Effector CD8-positive, alpha-beta T cell (primary cell): ENCODE results near the gene CCDC38.

Source experiments
- DNase-seq: peaks from one replicate; lab custom pipeline; 2025; lab: John Stamatoyannopoulos, UW

The CCDC38 gene

DNA sequence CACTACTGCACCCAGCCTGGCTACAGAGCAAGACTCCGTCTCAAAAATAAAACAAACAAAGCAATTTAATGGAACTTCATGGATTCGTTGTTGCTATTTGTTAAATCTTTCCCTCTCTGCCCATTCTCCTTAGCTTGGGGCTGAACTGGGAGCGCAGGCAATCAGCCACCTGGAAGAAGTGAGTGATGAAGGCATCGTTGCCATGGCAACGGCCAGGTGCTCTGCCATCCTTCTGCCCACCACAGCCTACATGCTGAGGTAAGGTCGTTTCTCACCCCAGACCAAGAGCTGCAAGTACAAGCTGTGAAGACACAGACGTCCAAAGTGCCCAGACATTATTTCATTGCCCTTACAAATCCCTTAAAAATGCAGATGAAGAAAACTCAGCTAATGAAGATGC, 19.8 kb upstream of the CCDC38 start:
- no peak for DNase-seq

DNA sequence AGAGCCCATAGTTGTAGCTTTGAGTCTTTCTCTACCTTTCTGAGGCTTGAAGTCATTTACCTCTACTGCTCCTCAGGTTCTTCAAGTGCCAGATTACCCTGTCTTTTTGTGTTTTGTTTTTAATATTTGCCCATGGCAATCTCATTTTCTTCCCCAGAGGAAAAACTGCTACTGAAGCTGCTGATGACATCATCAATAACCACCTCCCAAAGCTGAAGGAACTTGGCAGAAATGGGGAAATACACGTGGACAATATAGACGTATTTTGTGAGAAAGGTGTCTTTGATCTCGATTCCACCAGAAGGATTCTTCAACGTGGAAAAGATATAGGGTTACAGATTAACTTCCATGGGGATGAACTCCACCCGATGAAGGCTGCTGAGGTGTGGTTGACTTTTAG, 17.8 kb upstream of the CCDC38 start:
- DNase-seq, result no peak

DNA sequence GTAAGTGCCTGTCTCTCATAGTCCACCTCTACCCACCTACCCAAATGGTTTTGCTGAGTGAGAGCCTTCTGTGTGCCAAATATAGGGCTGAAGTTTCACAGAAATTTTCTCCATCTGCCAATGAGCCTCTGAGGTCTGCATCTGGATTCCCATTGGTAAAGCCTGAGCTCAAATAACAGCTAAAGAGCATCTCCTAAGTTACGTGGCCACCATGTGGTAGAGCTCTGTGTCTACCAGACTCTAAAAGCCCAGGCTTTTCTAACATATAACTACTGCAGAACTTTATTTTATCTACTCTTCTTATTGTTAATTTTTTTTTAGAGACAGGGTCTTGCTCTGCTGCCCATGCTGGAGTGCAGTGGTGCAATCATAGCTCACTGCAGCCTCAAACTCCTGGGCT, 16.7 kb upstream of the CCDC38 start:
- no peak for DNase-seq

DNA sequence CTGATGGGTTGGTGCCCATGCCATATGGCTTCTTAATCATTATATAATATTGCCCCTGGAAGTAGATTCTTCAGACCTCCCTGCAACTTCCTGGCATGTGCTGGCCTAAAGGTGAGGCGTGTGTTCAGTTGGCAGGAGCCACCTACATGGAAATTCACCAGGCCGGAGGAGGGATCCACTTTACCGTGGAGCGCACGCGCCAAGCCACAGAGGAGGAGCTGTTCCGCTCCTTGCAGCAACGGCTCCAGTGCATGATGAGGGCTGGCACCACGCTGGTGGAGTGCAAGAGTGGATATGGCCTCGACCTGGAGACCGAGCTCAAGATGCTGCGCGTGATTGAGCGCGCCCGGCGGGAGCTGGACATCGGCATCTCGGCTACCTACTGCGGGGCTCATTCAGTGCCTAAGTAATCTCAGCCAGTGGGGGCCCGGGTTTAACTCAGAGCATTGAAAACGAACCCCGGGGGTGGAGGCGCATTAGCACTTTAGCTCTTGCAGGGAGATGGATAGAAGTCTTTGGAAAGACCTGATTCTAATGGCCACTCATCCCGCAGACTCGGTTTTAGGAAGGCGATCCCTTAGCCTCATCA, 14.2 kb upstream of the CCDC38 start:
- no peak for DNase-seq

DNA sequence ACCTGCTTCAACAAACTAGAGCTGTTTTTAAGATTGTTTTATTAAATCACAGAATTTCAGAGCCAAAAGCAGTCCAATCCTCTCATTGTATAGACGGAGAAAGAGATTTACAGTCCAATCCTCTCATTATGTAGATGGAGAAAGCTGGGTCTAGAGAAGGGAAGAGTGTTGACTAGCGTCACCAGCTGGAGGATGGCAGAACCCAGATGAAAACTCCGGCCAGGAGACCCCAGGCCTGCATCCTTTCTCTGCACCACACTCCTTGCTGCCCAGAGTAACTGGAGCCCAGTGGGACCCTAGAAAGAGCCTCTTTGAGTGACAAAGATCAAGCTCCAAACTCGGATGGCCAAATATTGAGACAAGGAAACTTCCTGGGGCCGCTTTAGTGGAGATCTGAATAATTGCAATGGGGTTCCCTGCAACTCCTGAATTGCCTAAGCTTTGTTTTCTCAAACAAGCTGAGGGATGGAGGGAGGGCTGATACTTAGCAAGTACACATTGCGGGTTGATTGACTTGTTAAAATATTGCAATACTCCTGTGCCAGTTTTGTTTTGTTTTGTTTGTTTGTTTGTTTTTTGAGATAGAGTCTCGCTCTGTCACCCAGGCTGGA, 13.2 kb upstream of the CCDC38 start:
- no peak for DNase-seq

DNA sequence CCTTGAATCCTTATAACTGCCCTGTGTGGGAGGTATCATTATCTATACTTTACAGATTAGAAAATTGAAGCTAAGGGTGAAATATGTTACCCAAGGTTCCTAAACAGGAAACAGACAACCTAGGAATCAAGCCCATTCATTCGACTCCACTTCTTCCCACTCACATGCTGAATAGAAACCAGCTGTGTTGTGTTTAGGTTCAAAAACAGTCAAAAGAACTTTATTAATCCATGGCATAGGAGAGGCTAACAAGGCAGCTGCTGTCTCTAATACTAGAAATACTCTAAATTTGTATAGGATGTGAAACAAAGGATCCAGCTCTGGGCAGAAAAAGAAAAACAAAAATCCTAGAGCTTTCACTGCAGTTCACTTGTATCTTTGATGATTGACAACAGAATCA, 10.6 kb upstream of the CCDC38 start:
- DNase-seq, result no peak

DNA sequence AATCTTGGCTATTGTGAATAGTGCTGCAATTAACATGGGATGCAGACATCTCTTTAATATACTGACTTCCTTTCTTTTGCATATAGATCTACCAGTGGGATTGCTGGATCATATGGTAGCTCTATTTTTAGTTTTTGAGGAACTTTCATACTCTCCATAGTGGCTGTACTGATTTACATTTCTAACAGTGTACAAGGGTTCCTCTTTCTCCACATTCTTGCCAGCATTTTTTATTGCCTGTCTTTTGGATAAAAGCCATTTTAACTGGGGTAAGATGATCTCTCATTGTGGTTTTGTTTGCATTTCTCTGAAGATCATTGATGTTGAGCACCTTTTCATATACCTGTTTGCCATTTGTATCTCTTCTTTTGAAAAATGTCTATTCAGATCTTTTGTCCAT, 9.1 kb upstream of the CCDC38 start:
- no peak for DNase-seq

DNA sequence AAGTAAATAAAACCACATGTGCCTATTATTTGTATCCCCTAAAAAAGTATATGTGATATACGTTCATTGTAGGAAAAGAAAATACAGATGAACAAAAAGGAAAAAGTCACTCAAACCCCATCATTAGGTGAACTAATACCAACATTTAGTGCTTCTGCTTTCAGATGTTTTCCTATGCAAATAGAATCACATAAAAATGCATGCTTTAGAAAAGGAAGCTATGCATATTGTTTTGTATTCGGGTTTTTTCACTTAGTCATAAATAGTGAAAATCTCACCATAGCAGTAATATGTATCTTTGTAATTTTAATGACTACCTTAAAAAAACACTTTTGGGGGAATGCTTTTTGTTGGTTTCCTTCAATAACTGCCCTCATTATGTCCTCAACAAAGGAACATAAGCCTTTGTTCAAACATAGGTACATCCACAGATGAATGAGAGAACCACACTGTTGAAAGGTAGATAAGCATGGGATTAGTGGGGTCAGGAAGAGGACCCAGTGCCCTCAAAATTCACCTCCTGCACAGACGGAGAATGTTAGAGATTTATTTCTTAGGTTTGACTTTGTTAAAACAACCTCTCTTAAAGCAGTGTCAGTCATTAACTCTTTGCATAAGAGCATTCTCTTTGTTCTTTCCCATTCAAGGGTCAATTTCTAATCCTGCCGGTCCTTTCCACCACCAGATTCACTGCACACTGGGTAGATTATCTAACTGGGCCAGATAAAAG, 7.2 kb upstream of the CCDC38 start:
- DNase-seq, result no peak

DNA sequence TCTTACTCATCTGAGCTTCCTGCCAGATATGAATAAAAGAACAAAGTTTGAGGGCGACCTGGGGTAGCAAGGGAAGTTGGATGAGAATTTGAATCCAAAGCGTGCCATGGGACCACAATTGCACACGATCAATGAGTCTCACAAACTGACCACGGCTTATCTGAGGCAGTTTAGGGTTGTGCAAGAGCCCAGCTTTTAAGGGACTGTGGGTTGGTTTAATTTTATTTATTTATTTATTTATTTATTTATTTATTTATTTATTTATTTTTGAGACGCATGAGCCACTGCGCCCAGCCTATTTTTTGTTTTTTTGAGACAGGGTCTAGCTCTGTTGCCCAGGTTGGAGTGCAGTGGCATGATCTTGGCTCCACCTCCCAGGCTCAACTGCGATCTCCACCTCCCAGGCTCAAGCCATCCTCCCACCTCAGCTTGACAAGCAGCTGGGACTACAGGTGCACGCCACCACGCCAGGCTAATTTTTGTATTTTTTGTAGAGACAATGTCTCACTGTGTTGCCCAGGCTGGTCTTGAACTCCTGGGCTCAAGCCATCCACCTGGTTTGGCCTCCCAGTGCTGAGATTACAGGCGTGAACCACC, 1.8 kb upstream of the CCDC38 start:
- no peak for DNase-seq

DNA sequence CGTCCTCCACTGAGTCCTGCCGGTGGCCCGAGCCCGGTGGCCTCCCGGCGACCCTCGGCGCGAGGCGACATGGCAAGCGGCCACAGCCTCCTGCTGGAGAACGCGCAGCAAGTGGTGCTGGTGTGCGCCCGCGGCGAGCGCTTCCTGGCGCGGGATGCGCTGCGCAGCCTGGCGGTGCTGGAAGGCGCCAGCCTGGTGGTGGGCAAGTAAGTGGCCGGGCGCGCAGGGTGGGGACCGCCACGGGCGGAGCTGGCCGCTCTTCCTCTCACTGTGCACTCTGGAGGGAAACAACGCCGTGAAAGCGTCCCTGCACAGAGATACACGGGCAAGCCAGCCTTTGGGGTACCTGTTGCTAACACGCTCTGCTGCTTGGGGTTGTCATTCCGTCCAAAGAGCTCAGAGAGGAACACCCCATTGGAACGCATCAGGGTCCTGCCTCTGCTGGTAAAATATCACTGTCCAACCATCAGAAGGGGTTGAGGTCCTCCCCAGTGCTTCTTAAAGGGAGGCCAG, 972 bp upstream of the CCDC38 start, which contains the start of gene AMDHD1:
Gene AMDHD1, plus strand, starts transcription at position 2 of the 513 bp plus-strand sequence. Its CDS starts 68 bp downstream, at position 70.
- DNase-seq, result peak; percentile 39

DNA sequence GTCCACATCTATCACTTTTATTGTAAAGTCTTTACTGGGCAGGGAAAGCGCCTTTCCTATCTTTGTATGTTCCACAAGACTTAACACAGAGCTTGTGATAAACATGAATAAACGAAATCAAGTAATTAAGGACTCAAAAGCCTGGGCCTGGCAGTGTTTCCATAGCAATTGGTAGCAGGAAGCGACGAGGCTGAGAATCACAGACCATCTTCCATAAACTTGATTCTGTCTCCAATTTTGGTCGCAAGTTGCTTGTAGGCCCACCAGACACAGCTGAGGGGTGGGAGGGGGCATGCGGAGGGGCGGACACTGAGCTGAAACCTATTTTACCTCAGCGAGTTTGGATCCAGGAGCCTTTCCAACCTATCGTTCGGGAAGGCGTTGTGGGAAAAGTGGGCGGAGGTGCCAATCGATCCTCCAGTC, 302 bp downstream of the CCDC38 start:
- no peak for DNase-seq

DNA sequence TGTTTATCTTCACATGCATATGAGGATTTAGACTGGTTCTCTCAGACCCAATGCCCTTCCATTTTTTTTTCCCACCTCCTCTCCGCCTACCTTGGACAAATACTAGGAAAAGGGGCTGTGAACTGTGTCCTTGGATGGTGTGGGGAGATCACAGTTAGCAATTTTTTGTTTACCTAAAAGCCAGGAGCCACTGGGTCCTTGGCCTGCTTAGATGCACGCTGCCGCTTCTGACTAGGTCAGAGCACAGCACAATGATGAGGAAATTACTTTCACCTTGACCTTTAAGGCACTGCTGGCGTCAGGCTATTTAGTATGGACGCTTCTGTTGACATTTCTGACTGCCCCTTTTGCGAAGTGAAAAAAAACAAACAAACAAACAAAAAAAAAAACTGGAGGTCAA, 1.9 kb downstream of the CCDC38 start:
- no peak for DNase-seq

DNA sequence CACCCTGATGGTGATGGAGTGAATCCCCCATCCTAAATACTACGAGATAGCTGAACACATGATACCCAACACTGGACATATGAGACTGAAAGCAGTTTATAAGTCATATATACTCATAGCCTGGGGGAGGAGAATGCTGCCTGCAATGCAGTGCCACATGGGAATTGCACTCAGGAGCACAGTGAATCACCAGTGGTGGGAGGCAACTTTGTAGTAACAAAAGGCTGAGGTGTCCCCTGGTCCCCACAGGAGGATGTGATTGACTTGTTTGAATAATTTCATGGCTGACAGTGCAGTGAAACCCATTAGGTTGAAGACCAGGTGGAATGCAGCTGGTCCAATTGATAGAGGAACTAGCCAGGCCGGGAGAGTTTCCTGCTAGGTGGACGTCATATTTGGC, 20.2 kb downstream of the CCDC38 start:
- DNase-seq, result no peak

DNA sequence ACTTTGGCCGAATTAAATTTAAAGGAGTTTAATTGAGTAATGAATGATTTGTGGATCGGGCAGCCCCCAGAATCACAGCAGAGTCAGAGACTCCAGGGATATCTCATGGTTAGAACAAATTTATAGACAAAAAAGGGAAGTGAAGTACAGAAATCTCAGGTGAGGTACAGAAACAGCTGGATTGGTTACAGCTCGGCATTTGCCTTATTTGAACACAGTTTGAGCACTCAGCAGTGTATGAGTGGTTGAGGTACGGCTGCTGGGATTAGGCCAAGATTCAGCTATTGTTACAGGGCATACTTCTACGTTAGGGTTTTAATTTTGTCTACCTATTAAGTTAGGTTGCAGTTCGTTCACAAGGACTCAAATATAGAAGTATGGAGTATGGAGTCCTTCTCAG, 23.3 kb downstream of the CCDC38 start:
- no peak for DNase-seq

DNA sequence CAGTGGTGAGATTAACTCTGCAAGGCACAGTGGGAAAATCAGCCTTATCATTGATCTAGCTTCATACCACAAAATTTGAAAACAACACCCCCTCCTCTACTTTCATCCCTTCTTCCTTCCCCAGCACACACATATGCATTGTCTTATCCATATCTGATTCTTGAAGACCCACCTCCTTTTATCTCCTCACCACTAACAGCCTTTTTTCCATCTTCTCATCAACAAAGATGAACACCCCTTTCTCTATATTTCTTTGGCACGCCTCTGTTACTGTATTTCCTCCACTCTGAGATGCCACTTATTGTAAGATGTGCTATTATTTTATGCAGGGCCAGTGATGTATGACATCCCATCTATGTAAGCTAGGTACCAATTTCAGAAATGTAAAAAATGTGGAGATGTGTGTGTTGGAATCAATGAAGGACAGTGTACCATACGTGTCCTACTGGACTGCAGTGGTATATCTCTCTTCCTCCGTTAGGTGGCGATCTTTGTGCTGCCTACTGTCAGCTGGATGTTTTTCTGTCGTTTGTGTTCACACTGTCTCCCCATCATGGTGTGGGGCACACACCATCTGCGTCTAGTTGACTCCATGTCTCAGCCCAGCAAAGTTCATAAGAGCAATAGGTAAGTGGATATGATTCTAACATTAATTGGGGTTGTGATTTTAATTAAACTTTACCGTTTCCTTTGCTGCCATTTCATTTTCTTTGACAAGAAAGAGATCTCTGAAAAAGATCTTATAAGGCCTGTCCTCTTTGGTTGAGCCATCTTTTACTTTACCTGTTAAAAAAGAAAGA, 24.0 kb downstream of the CCDC38 start:
- no peak for DNase-seq

DNA sequence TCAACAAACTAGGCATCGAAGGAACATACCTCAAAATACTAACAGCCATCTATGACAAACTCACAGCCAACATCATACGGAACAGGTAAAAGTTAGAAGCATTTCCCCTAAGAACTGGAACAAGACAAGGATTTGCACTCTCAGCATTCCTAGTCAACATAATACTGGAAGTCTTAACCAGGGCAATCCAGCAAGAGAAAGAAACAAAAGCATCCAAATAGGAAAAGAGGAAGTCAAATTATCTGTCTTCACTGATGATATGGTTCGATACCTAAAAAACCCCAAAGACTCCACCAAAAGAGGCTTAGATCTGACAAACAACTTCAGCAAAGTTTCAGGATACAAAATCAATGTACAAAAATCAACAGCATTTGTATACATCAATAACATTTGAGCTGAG, 32.5 kb downstream of the CCDC38 start:
- no peak for DNase-seq

DNA sequence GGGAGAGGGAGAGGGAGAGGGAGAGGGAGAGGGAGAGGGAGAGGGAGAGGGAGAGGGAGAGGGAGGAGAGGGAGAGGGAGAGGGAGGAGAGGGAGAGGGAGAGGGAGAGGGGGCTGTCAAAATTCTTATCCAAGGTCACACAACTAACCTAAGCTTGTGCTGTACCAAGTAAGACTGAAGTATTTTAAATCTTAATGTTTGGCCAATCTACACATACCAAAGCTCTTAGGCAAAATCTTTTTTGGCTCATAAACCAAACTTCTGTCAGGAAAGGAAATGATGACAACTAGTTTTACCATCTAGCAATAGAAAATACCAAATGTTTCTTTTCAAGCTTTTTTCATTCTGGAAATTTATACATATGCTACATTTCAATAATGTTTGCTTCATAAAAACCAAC, 33.8 kb downstream of the CCDC38 start:
- no peak for DNase-seq

DNA sequence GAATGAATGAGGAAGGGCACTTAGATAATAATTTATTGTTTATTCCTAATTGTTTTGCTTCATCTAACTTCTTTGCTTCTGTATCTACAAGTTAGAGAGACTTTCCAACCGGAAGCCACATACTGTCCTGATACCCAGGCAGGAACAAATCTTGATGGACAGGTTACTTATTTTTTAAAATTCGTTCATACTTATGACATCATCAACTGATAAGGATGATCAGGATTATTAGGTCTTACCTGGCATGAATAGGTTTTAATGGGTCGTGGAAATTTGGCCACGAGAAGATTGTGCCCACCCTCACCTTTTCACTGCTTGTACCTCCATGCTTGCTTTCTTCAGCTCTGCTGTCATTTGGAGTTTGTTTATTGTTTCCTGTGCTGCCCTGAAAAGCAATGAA, 44.3 kb downstream of the CCDC38 start:
- no peak for DNase-seq

DNA sequence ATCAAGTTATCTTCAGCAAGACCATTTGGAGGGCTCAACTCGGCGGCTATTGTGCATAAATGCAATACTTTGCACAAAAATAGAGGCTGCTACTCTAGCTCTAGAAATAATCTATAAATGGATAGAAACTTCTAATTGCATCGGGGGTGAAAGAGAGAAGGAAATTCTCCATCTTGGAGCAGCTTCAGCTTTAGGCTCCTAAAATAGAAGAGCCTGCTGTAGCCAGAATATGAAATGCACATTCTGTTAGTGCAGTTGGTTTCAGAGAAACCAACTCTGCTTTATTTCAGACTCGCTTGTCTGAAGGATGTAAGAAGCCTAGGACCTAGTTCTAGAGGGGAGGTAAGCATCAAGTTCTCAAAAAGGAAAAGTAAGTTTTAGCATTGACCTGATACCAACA, 45.6 kb downstream of the CCDC38 start:
- DNase-seq, result no peak

DNA sequence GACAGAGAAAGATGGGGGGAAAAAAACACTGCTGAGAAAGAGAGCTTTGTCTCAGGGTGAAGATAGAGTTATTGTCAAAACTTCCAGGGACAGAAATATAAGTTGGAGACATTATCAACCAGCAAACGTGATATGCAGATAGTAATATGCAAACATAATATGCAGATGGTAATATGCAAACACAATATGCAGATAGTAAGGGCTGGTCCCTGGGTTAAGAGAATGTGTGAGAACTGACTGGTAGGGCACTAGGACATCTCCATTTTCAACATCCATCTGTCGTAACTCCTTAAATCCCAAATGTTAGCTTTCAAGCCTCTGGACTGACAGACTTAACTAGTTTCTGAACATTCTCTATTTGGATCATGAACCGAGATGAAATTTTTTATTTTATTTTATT, 51.5 kb downstream of the CCDC38 start:
- DNase-seq, result no peak

DNA sequence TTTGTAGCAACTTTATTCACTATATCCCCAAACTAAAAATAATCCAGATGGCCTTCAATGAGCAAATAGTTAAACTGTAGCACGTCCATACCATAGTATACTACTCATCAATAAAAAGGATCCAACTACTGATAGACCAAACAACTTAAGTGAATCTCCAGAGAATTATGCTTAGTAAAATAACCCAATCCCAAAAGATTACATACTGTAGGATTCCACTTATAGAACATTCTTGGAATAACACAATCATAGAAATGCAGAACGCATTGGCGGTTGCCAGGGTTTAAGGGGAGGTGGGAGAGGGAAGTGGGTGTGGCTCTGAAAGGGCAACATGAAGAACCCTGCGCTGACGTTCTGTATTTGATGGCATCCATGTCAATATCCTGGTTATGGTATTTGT, 55.1 kb downstream of the CCDC38 start:
- no peak for DNase-seq

DNA sequence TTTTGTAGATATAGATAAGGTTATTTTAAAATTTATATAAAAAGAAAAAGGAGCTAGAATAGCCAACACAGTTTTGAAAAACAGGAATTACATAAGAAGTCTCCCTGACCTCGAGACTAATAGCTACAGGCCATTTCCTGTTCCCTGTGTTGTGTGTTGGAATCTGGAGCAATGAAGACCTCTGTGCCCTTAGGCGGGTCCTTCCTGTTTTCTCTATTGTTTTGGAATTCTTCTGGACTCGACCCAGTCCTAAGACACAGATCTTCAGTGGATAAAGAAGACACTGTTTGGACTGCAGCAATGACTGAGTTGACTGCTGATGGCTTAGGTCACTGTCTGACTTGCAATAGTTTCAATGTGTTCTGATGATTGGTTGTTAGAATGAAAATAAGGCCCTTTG, 57.4 kb downstream of the CCDC38 start:
- DNase-seq, result no peak
